ENCODE results near the gene ST7.

- TF ChIP-seq CTCF (IDR thresholded peaks at IDR 0.05) (no peak), ZFX (IDR thresholded peaks at IDR 0.05; ENCODE audit: borderline replicate concordance) (no peak)
These were observed 163.9 kb downstream of the ST7 start for GRCh38 chr7:117117172-117117571.

Measured in 22Rv1 (cell line).